ENCODE results near the gene TK1.
"Not testable (repeated sequence)": the region's sequence is repeated elsewhere in the genome, so short reads cannot be mapped to it uniquely, and the experiment has no call there.

Gene TK1

DNA sequence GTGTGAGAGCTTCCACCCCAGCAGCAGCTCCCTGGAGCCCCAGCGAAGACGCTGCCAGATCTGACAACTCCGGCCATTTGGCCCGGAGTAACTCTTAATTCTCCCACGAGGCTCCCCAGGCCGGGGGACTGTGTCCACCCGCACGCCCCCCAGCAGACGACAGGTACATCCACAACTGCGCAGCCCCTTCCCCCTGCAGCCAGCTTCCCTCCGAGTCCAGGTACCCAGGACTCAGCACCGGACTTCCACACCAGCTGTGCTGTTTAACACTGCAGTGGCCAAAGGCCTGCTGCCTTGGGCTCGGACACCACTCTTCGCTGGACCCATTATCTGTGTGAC, 11.2 kb downstream of the TK1 start:
- DNase-seq: no peak

DNA sequence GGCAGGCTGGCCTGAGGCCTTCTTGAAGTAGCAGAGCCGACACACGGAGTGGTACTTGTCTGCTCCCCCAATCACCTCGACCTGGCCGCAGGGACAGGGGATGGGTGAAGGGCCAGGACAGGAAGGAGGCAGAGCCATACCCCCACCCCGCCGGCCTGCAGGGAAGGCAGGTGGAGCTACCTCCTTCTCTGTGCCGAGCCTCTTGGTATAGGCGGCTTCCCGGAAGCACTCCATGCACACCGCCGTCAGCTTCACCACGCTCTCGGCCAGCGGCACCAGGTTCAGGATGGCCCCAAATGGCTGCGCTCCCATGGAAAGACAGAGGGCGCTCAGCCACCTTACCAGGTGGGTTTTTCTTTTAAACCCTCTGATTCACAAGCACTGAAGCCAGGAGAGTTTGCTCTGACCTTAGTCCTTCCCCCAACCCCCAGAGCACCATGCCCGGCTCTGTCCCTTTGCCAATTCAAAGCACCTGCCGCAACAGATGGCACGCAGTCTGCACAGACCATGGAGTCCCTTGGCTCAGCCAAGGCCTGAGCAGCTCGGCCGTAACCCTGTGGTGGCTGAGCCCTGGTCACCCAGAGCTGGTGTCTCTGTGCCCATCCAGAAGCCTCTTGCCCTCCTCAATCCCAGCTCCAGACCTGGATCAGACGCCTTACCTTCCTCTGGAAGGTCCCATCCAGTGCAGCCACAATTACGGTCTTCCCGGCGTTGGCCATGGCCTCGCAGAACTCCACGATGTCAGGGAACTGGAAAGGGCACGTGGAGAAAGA, 11.8 kb downstream of the TK1 start:
- DNase-seq: no peak

DNA sequence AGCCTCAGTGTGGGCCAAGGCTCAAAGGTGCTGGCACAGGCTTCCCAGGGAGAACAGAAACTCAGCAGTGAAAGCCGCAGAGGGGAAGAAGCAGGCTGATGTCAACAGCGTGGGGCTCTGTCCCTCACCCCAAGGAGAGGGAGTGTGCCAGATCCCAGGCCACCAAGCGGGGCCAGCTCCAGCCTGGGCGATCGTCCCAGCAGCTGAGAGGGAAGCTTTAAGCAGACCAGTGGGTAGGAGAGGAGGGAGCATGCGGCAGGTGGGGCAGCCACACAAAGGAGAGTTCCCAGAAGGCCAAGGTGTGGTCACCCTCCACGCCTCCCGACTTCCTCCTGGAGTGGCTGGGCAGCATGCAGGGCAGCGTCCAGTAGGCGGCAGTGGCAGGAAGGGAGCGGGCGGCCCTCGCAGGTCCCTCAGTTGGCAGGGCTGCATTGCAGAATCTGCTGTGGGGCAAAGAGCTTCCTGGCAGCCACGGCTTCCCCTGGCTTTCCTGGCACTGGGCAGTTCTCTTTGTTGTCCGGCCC, 12.4 kb downstream of the TK1 start:
- DNase-seq: no peak

DNA sequence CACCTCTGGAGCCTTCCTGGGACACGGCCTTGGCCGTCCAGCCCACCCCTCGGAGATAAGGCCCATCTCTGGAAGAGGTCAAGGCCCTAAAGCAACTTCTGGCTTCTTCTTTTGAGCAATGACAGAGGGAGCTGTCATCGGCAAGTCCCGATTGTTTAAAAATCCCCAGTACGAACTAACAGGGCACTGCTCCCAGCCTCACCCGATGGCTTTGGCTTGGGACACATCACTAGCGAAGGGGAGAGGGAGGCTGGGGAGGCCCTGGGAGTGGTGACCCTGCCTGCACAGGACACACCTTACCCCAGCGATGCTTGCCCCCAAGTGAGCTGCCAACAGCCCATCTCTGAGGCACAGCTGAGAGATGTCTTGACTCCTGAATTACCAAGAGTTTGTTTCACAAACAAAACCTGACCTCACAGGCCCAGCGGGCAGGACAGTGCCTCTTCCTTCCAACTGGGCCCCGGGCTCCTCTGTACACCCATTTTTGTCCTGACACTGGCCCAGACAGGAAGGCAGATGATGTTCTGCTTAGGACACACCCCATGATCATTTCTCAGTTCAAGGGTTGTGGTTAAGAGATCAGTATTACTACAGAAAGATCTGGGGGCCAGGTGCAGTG, 13.6 kb downstream of the TK1 start:
- no peak for DNase-seq

DNA sequence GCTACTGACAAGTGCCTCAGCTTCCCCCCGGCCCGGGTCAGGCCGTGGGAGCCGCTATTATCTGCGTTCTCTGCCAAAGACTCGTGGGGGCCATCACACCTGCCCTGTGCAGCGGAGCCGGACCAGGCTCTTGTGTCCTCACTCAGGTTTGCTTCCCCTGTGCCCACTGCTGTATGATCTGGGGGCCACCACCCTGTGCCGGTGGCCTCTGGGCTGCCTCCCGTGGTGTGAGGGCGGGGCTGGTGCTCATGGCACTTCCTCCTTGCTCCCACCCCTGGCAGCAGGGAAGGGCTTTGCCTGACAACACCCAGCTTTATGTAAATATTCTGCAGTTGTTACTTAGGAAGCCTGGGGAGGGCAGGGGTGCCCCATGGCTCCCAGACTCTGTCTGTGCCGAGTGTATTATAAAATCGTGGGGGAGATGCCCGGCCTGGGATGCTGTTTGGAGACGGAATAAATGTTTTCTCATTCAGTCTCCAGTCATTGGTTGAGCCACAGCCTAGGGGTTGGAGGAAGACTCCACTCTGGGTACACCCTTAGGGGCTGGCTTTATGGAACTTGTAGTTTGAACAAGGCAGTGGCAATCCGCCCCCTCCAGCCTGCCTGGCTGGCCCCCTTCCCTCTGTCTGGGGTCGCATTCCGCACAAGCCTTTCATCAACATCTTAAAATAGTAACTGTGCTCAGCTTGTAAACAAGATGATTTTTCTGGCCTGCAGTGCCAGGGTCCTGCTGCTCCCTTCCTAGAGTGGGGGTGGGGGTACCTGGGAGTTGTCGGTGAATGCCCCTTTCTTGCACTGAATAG, 14.4 kb downstream of the TK1 start:
- DNase-seq: no peak

DNA sequence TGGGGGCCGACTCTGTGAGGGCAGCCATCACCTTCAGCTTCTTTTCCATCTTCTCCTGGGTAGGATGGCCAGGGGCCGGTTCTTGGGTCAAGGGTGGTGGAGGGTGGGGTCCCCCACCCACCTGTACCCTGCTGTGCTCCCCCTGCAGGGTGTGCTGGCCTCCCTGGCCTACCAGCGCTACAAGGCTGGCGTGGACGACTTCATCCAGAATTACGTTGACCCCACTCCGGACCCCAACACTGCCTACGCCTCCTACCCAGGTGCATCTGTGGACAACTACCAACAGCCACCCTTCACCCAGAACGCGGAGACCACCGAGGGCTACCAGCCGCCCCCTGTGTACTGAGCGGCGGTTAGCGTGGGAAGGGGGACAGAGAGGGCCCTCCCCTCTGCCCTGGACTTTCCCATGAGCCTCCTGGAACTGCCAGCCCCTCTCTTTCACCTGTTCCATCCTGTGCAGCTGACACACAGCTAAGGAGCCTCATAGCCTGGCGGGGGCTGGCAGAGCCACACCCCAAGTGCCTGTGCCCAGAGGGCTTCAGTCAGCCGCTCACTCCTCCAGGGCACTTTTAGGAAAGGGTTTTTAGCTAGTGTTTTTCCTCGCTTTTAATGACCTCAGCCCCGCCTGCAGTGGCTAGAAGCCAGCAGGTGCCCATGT, 15.1 kb downstream of the TK1 start:
- not testable (repeated sequence) for DNase-seq

DNA sequence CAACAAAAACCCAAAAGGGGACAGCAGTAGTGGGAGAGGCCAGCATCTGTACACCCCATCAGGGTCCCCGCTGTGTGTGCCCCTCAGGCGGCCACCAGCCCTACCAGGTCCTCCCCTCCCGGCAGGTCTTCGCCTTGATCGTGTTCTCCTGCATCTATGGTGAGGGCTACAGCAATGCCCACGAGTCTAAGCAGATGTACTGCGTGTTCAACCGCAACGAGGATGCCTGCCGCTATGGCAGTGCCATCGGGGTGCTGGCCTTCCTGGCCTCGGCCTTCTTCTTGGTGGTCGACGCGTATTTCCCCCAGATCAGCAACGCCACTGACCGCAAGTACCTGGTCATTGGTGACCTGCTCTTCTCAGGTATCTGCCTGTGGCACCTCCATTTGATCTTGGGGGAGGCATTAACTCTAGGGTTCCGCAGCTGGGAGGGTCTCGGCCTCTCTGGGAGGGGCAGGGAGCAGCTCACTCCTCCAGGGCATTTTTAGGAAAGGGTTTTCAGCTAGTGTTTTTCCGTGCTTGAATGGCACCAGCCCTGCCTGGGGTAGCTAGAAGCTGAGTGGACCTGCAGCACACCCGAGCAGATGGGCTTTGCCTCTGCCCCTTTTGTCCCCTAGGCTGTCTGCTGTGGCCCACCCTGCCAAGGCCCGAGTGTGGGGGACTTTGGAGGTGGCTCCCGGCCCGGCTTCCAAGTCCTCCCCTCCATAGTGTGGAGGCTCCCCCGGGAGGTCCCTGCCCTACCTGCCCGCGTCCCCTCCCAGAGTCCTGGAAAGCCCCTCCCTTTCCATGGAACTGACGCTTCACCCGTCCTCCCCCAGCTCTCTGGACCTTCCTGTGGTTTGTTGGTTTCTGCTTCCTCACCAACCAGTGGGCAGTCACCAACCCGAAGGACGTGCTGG, 15.9 kb downstream of the TK1 start:
- DNase-seq: no peak

DNA sequence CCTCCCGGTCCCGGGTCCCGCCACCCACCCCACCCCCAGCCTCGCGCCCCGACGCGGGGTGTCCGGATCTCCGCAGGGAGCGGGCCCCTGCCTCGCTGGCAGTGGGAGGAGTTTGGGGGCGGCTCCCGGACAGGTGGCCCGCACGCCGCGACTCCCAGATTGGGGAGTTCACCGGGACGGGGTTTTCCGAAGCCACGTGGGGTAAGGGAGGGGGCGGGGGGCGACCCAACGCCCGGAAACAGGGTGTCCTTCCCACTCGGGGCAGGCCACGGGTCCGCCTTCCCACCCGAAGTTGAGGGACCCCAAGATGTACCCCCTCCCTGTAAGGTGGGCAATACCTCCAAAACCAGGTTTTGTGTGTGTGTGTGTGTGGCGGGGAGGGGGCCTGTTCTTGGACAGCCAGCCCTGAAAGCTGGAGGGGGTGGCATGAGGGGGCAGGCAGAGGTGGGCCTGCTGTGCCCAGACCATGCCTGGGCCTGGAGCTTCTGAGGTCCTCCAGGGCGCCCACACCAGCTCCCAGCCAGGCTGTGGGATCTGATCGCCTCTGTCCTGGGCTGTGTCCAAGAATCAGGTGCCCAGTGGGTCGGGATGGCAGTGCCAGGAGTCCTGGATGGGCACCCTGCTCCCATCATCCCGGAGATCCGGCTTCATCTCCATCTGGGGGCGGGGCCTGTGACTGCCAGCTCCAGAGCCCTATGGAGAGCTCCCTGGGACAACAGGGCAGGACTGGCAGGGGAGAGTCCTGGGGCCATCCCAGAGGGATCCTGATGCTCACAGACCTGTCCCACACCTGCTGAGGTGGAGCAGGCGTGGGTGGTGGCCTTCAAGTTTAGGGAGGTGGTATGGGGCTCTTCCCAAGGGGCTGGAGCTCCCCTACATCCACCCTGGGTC, 17.7 kb downstream of the TK1 start:
- no peak for DNase-seq

DNA sequence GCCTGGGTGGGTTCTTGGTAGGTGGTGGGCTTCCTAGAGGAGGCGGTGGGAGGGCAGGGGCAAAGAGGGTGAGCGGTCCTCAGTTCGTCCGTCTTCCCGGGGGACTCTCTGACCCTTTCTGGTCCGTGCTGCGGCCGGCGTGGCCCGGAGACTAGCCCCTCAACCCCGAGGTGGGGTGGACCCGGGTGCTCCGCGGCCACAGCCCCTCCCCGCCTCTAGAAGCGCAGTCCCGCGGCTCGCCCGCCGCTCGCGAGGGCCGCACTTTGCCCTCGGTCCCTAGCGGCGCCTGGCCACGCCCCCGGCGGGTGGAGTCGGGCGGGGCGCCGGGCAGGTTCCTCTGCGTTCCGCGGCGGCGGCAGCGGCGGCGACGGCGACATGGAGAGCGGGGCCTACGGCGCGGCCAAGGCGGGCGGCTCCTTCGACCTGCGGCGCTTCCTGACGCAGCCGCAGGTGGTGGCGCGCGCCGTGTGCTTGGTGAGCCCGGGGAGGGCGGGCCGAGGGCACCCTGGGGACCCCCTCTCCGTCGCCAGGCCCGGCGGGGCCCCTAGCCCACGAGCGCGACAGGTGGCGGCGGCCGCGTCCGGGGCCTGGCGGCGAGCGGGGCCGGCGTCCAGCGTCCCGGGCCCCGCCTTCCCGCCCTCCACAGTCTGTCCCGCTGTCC, 18.5 kb downstream of the TK1 start, which contains the start of gene SYNGR2:
TSS of gene SYNGR2 (plus strand) at position 340 of the 661 bp plus-strand sequence. CDS start at position 376, 36 bp downstream.
- peak; percentile 16 for DNase-seq

DNA sequence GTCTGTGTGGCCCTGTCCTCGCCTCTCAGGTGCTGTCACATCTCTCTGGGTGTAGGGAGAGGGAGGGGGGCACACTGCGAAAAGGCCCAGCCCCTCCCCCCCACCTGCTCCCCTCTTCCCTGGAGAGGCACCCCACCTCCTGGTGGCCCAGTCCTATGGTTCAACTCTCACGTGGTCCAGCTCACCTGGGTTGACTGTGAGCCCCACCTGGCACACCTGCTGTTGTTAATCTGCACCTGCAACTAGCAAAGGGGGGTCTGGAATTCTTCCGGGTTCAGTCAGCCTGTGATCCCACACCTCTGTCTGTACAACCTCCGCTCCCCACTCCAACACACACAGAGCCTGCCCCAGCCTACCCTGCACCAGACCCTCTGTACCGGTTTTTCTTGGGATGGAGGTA, 20.4 kb downstream of the TK1 start:
- DNase-seq: no peak

DNA sequence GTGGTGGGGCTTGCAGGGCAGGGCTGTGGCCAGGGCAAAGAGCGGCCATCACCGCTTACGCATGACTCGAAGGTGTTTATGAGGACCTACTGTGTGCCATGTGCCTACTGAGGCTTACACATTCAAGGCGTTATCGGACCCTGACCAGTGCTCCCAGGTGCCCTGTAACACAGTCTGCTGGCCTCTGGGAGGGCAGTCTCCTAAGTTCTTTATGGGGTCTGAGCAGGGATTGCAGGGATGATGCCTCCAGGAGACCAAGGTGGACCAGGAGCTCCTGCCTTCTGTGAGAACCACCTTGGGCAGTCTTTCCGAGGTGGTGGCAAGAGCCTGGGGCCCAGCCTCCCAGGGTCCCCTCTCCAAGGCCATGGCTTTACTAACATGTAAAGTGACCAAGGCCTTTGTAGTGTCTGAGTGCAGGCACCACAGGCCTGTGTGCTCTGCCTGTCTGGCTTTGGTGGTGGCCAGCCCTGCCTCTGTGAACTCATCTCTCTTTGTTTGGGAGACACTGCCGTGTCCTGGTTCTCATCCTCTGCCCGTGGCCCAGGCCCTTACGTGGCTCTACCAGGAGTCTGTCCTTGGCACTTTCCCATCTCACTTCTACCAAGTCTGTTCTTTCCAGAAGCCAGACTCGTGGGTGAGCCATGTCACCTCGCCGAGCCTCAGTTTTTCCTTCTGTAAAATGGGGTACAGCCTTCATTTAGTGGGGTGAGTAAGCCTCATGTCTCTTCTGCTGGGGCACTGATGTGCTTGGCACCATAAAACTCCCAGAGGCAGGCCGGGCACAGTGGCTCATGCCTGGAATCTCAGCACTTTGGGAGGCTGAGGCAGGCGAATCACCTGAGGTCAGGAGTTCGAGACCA, 21.9 kb downstream of the TK1 start:
- no peak for DNase-seq

DNA sequence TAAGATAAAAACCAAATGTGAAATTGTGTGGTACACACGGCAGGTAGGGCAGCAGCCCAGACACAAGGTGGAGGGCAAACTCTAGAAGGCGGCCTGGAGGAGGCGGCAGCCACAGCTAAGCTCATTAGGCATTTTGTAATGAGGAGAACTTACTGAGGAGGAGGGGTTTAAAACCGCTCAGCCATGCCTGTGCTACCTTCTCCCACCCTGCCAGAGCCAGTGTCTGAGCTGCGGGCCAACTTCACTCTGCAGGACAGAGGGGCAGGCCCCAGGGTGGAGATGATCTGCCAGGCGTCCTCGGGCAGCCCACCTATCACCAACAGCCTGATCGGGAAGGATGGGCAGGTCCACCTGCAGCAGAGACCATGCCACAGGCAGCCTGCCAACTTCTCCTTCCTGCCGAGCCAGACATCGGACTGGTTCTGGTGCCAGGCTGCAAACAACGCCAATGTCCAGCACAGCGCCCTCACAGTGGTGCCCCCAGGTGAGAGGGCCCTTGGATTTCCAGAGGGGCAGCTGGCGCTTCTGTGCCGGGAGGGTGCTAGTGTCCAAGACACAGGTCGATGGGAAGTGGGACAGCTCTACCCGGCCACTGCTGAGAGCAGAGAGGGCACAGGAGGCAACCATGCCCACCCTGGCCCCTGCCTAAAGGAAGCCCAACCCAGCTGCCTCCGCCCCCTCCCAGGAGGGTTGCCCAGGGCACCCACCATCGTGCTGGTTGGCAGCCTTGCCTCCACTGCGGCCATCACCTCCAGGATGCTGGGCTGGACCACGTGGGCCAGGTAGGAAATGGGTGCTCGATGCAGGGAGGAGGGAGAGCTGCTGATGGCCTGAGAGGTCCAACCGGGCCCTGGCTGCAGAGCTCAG, 22.7 kb downstream of the TK1 start:
- no peak for DNase-seq

DNA sequence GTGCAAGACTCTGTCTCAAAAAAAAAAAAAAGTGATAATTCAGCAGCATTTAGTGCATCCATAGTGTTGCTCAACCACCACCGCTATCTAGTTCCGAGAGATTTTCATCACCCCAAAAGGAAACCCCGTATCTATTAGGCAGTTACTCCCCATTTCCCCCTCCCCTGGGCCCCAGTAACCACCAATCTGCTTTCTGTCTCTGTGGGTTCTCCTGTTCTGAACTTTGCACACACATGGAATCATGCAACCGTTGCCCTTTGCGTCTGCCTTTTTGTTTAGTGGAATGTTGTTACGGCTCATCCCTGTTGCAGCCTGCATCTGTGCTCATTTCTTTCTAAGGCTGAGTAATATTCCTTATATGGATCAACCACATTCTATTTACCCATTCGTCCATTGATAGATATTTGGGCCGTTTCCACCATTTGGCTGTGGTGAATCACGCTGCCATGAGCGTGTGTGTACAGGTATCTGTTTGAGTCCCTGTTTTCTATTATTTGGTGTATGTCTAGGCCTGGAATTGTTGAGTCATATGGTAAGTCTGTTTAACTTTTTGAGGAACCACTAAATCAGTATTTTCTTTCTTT, 27.2 kb downstream of the TK1 start:
- peak; percentile 27 for DNase-seq

DNA sequence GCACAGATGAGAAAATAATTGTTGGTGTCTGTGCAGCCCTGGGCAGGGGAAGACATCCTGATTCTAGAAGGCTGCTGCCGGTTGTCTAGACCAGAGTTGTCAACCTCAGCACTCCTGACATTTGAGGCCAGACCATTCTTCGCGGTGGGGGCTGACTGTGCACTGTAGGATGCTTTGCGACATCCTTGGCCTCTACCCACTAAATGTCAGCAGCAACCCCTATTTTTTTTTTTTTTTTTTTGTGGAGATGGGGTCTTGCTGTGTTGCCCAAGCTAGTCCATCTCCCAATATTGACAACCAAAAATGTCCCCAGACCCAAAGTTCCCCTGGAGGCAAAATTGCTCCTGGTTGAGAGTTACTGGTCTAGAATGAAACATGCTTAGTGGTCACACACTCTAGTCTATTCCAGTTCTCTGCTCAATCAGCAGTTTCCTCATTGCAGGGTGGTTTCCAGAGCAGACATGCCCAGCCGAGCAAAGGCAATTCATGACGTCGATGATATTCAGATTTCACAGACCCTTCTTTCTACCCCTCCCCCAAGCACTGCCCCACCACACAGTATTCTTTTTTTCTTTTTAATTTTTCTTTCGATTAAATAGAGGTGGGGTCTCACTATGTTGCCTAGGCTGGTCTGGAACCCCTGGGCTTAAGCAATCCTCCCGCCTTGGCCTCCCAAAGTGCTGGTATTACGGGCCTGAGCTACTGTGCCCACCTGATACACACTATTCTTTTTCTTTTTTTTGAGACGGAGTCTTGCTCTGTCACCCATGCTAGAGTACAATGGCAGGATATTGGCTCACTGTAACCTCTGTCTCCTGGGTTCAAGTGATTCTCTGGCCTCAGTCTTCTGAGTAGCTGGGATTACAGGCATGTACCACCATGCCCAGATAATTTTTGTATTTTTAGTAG, 31.7 kb downstream of the TK1 start:
- no peak for DNase-seq

DNA sequence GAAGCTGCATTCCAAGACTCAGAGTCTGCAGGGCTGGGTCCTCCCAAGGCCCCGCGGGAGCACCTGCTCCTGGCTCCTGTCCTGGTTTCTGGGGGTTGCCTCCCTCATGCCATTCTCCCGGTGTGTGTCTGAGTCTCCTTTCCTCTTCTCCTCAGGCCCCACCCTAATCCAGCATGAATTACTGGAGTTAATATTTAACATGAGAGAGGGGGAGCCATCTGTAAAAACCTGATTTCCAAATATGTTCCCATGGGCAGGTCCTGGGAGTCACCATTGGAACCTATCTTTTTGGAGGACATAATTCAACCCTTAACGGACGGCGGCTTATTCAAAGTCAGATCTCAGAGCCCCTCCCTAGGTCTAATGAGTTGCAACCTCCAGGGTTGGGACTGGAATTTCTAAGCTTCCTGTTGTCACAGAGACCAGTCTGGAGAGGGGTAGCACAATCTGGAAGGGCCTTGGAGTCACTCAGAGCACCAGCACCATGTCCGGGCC, 35.3 kb downstream of the TK1 start:
- DNase-seq: no peak

DNA sequence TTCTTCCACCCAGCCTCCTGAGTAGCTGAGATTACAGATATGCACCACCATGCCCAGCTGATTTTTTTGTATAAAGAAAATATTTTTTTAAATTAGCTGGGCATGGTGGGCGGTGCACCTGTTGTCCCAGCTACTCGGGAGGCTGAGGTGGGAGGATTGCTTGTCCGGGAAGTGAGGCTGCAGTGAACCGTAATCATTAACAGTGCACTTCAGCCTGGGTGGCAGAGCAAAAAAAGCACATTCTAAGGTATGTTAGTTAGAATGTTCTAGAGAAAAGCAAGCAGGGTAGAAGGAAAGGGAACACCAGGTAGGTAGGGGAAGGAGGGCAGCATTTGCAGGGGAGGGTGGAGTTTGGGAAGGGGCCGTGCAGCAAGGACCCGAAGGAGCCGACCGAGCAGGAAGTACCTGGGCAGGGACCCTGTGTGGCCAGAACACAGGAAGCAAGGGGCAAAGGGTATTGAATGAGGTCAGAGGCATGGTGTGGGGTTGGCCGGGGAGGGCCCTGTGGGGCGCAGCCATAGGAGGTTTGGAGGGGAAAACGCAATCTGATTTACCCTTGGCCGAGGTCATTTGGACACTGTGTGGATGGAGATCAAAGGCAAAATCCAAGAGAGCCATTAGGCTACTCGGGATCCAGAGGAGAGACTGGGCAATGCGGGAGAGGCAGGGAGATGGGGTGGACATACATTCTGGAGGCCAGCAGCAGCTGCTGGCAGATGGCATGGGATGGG, 38.4 kb downstream of the TK1 start:
- DNase-seq: no peak

Measured in GF-D8 (cell line).